Stomach (tissue), 9 donors: Measurements from ENCODE around the gene GRK1. TPM values are rescaled to one million over a fixed set of nuclear protein-coding genes. Genes with fewer than 3 reads are reported as not detected.
A peak's percentile ranks its signal among the peaks of the same experiment; 100 is the strongest.

Experiments used
- DNase-seq, 2 donors: peaks; one replicate each; pipeline versions ENCODE4 v3.0.0 to v3.0.0-alpha.2; 2013 to 2019
- H3K27ac ChIP-seq, 5 donors: fragments of 200-600 bp in 4 of 5; sonication (generic) in 4 of 5; one replicate each; pipeline ENCODE4 v1.5.1; 2013 to 2019; ENCODE audit warnings: mild to moderate bottlenecking in 1 of 5, moderate library complexity in 1 of 5
- H3K27me3 ChIP-seq, 3 donors: fragments of 200-600 bp; sonication (generic); one replicate each; pipeline ENCODE4 v1.5.1; 2017 to 2019; ENCODE audit warnings: mixed run types in 1 of 3
- H3K36me3 ChIP-seq, 4 donors: fragments of 200-600 bp; sonication (generic); 1 replicate in 3 of 4; 2 replicates in 1 of 4; pipeline ENCODE4 v1.5.1; 2016 to 2019
- H3K4me1 ChIP-seq, 4 donors: fragments of 200-600 bp; sonication (generic); one replicate each; pipeline ENCODE4 v1.5.1; 2016 to 2019
- H3K4me3 ChIP-seq, 4 donors: fragments of 200-600 bp; sonication (generic) in 3 of 4; one replicate each; pipeline ENCODE4 v1.5.1; 2016 to 2019; ENCODE audit warnings: mild to moderate bottlenecking in 1 of 4
- H3K9me3 ChIP-seq, 4 donors: fragments of 200-600 bp; sonication (generic); one replicate each; pipeline ENCODE4 v1.5.1; 2016 to 2019
- EP300 ChIP-seq: sonication (generic); formaldehyde crosslinking; IDR thresholded peaks from one replicate; pipeline ENCODE4 v1.6.1; 2017; ENCODE audit warnings: antibody characterized with exemption
- POLR2A ChIP-seq, 4 donors: fragments of 450-650 bp; IDR thresholded peaks; one replicate each; pipeline ENCODE4 v1.6.1; 2016; ENCODE audit warnings: antibody characterized with exemption in 4 of 4, control low read depth in 2 of 4, mild to moderate bottlenecking in 1 of 4, moderate library complexity in 1 of 4
- POLR2AphosphoS5 ChIP-seq, 3 donors: sonication (generic); formaldehyde crosslinking; IDR thresholded peaks; one replicate each; pipeline ENCODE4 v1.6.1; 2016; ENCODE audit warnings: antibody characterized with exemption in 3 of 3
- WGBS, 5 donors: extraction: QIAGEN DNeasy Blood & Tissue Kit in 3 of 5; methylation state at CpG; one replicate each; pipeline versions ENCODE4 v1.1.5 to v1.1.7; 2013 to 2018; 5-methylcytosine and 5-hydroxymethylcytosine counted together
- intact Hi-C: fragments of 100-400 bp; cut with DNase I; formaldehyde crosslinking; loops from one replicate; pipeline ENCODE4 v1.15.1; 2023; ENCODE audit warnings: low total_unique reads
- polyA plus RNA-seq, 3 donors: library from polyadenylated mRNA; stranded (reverse); fragments of 200-250 nt; gene quantifications; one replicate each; pipeline ENCODE4 v1.2.3, GENCODE V29; 2013
- total RNA-seq, 5 donors: library from RNA; depleted of rRNA; stranded (reverse); fragments of >200 nt; gene quantifications; one replicate each; pipeline versions ENCODE4 v1.1.0 to v1.2.3, GENCODE V29; 2014 to 2016
- TF ChIP-seq, protein P1 (sequence below), 7 experiments: fragments of 450-650 bp in 4 of 7; fragments of 200-600 bp in 3 of 7; sonication (generic) in 3 of 7; IDR thresholded peaks; one replicate each; pipeline ENCODE4 v1.5.1; 2016 to 2019; ENCODE audit warnings: antibody characterized with exemption in 7 of 7, control low read depth in 2 of 7, mild to moderate bottlenecking in 1 of 7
- donor health status: healthy with polysubstance abuse.
- donor health status: Bipolar disorder and iron deficiency.
- donor health status: healthy.

Gene GRK1
- total and polyA plus RNA-seq, 8 donors = not detected

DNA sequence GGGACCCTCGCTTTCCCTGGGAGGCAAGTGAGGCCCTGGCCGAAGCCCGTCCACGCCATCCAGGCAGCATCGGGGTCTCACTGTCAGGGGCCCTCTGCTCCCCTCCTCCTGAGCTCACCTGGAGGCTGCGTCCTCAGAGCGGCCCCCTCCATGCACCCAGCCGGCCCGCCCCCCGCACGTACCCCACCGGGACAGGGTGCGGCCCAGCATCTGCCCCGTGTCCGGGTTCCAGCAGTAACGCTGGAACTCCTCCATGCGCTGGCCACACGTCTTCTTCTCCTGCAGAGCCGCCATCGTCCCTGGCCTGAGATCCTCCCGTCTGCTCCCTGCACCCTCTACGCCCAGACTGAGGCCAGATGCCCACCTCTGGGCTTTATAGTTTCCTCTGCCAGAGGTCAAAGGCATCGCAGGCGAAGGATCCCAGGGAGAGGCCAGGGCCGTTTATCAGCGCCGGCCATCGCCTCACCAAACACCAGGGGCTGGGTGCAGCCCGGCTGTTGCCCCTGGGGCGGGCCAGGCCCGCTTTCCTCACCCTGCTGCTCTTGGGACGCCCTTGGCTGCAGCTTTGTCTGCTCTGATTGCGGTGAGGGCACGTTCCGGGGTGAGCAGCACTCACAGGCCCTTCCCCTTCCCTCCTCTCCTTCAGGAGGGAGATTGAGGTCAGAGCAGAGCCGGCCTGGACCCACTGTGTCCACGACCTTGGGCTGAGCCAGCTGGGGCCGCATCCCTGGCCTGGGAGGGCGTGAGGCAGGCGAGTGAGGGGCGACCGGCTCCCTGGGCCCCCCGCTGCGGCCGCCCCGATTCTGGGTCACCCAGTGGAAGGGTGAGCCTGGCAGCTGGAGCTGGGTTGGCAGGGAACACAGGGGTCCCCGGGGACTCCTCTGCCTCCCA, 8.9 kb upstream of the GRK1 start, which contains the start of gene ATP4B:
Gene ATP4B (minus strand): TSS at position 348 of the 891 bp plus-strand sequence. CDS start 54 bp downstream, at position 294.
- WGBS, 5 donors = 46 to 89% (median 55%) methylated on average over 18 to 47 of the region's 47 CpGs
- intact Hi-C loops = no loop called here
- DNase-seq = peak; percentile 72 to 77
- Histone ChIP-seq H3K4me3 (peak within 1 kb of the TSS in 2 of 4 donors; percentile 20 to 30), H3K4me1 (peaks cover 13 to 23% (median 13%) of the 10 kb centered on the region in 4 donors), H3K9me3 (peaks cover 0 to 14% (median 2%) of the 10 kb centered on the region in 4 donors), H3K27ac (peak within 1 kb of the TSS; percentile 24 to 64 (median 55)), H3K27me3 (peaks cover 0 to 5% (median 0%) of the 10 kb centered on the region in 3 donors), H3K36me3 (no peaks in the 10 kb centered on the region)
- TF ChIP-seq, protein P1, sequence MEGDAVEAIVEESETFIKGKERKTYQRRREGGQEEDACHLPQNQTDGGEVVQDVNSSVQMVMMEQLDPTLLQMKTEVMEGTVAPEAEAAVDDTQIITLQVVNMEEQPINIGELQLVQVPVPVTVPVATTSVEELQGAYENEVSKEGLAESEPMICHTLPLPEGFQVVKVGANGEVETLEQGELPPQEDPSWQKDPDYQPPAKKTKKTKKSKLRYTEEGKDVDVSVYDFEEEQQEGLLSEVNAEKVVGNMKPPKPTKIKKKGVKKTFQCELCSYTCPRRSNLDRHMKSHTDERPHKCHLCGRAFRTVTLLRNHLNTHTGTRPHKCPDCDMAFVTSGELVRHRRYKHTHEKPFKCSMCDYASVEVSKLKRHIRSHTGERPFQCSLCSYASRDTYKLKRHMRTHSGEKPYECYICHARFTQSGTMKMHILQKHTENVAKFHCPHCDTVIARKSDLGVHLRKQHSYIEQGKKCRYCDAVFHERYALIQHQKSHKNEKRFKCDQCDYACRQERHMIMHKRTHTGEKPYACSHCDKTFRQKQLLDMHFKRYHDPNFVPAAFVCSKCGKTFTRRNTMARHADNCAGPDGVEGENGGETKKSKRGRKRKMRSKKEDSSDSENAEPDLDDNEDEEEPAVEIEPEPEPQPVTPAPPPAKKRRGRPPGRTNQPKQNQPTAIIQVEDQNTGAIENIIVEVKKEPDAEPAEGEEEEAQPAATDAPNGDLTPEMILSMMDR (IDR thresholded peaks at IDR 0.05) = no peak
- peak in 2 of 3 donors; percentile 55 to 68 for TF ChIP-seq POLR2AphosphoS5 (IDR thresholded peaks at IDR 0.05)

DNA sequence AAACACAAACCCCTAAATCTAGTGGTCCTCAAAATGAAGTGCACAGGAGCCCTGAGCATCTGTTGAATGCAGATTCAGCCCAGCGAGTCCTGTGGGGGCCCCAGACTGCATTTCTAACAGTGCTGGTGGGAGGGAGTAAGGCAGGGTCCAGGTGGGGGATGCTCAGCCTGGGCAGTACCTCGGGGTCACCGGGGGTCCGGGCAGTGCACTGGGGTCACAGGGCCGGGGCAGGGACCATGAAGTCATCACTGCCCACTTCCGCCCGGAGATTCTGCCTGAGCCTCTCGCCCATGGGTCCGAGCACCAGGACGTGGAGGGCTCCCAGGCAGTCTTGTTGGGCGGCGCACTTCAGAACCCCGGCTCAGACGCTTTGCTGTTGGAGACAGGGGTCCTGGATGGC, 8.2 kb upstream of the GRK1 start:
- Histone ChIP-seq H3K27me3 (peaks cover 0 to 5% (median 0%) of the 10 kb centered on the region in 3 donors), H3K36me3 (no peaks in the 10 kb centered on the region), H3K4me1 (peaks cover 13 to 16% (median 13%) of the 10 kb centered on the region in 4 donors), H3K27ac (peak overlapping the region in 4 of 5 donors; percentile 46 to 64 (median 58)), H3K4me3 (no peak overlapping the region), H3K9me3 (peaks cover 0 to 14% (median 2%) of the 10 kb centered on the region in 4 donors)
- DNase-seq = peak in 1 of 2 donors; percentile 23
- intact Hi-C loops = no loop called here
- WGBS, 5 donors = 72 to 89% (median 81%) methylated on average over 10 to 14 of the region's 14 CpGs
- TF ChIP-seq, protein P1 (IDR thresholded peaks at IDR 0.05) = no peak
- TF ChIP-seq POLR2A (IDR thresholded peaks at IDR 0.05) (no peak), POLR2AphosphoS5 (IDR thresholded peaks at IDR 0.05) (no peak)

DNA sequence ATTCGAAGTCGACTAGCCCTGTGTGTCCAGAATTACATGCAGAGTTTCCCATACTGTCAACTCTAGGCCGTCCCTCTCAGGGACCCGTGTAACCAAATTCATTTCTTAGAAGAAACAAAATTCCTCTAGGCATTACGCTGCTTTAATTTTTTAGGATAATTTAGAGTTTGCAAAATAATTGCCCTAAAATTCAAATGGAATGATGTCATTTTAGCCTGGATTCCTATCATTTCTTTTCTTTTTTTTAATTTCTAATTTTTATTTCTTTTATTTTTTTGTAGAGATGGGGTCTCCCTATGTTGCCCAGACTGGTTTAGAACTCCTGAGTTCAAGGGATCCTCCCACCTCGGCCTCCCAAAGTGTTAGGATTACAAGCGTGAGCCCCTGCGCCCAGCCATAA, 7.7 kb upstream of the GRK1 start:
- Histone ChIP-seq H3K4me1 (peaks cover 13 to 20% (median 16%) of the 10 kb centered on the region in 4 donors), H3K36me3 (no peaks in the 10 kb centered on the region), H3K27ac (peak overlapping the region in 3 of 5 donors; percentile 28 to 62 (median 53)), H3K27me3 (peaks cover 0 to 5% (median 0%) of the 10 kb centered on the region in 3 donors), H3K4me3 (no peak overlapping the region), H3K9me3 (peaks cover 0 to 14% (median 2%) of the 10 kb centered on the region in 4 donors)
- WGBS, 5 donors = 91 to 95% (median 92%) methylated on average over 8 of the region's 8 CpGs
- TF ChIP-seq POLR2AphosphoS5 (IDR thresholded peaks at IDR 0.05) = no peak
- no peak for TF ChIP-seq POLR2A (IDR thresholded peaks at IDR 0.05)
- TF ChIP-seq, protein P1 (IDR thresholded peaks at IDR 0.05) = no peak
- no peak for TF ChIP-seq EP300
- intact Hi-C loops = no loop called here
- DNase-seq = no peak

DNA sequence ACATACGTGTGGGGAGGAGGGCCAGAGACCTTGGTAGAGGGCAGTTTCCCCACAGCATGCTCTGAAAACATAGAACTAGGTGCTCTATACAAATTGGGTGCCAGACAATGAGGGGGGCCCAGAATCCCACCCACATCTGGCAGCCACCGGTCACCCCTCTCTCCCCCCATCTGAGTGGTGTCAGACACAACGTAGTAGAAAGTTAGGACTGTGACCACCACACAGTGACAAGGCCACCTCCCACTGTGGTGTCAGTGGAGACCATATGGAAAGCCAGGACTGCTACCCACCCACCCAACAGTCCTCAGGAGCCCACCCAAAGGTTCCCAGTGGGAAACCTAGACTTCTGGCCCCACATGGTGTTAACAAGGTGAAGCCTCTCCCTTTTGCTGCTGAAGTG, 7.0 kb upstream of the GRK1 start:
- peak in 1 of 2 donors; percentile 25 for DNase-seq
- Histone ChIP-seq H3K4me1 (peaks cover 19 to 27% (median 24%) of the 10 kb centered on the region in 4 donors), H3K9me3 (peaks cover 0 to 14% (median 2%) of the 10 kb centered on the region in 4 donors), H3K27me3 (peaks cover 0 to 7% (median 0%) of the 10 kb centered on the region in 3 donors), H3K36me3 (no peaks in the 10 kb centered on the region), H3K27ac (peak overlapping the region in 3 of 5 donors; percentile 50 to 64 (median 53)), H3K4me3 (no peak overlapping the region)
- WGBS, 5 donors = 57 to 88% (median 82%) methylated on average over 3 of the region's 3 CpGs
- TF ChIP-seq, protein P1 (IDR thresholded peaks at IDR 0.05) = no peak
- no peak for TF ChIP-seq POLR2A (IDR thresholded peaks at IDR 0.05)
- no peak for TF ChIP-seq POLR2AphosphoS5 (IDR thresholded peaks at IDR 0.05)
- TF ChIP-seq EP300 = no peak
- intact Hi-C loops = no loop called here
